HUES64 (cell line): ENCODE data around the gene NOL11.
"Not testable (repeated sequence)": the region's sequence is repeated elsewhere in the genome, so short reads cannot be mapped to it uniquely, and the experiment has no call there.

Experiments
- H3K27ac ChIP-seq: 2 replicates; pipeline ENCODE4 v1.7.0; 2013; ENCODE audit warnings: low read depth, low read length, inconsistent platforms
- H3K27me3 ChIP-seq: 2 replicates; pipeline ENCODE4 v1.6.1; 2013; ENCODE audit warnings: mild to moderate bottlenecking, low read length; ENCODE audit not compliant: insufficient read depth
- H3K36me3 ChIP-seq: 2 replicates; pipeline ENCODE4 v1.6.1; 2013; ENCODE audit warnings: mild to moderate bottlenecking, low read length; ENCODE audit not compliant: insufficient read depth
- H3K4me1 ChIP-seq: 2 replicates; pipeline ENCODE4 v1.6.1; 2013; ENCODE audit warnings: mild to moderate bottlenecking, low read length, moderate library complexity; ENCODE audit not compliant: insufficient read depth
- H3K4me3 ChIP-seq: 2 replicates; pipeline ENCODE4 v1.5.1; 2013; ENCODE audit warnings: mild to moderate bottlenecking, low read length, moderate library complexity
- H3K9ac ChIP-seq: 2 replicates; pipeline ENCODE4 v1.6.1; 2013; ENCODE audit warnings: mild to moderate bottlenecking, low read depth, low read length
- H3K9me3 ChIP-seq: 2 replicates; pipeline ENCODE4 v1.6.1; 2013; ENCODE audit warnings: low read depth, low read length; ENCODE audit not compliant: insufficient read depth
- WGBS: fragments of 150-250, 120-280 bp; methylation state at CpG from one replicate; pipeline ENCODE4 v1.1.7; 2013; ENCODE audit warnings: missing lambda C conversion rate; 5-methylcytosine and 5-hydroxymethylcytosine counted together

NOL11 gene

GRCh38 chr17:67686241-67686640 lies 31.5 kb upstream of the NOL11 start:
- Histone ChIP-seq H3K27me3 (no peaks in the 10 kb centered on the region), H3K9me3 (no peaks in the 10 kb centered on the region), H3K9ac (no peak overlapping the region), H3K27ac (no peak overlapping the region), H3K36me3 (no peaks in the 10 kb centered on the region), H3K4me3 (no peak overlapping the region), H3K4me1 (no peaks in the 10 kb centered on the region; the same call in 1 of the 2 replicates)
- 89% methylated on average over 2 of the region's 2 CpGs for WGBS

DNA sequence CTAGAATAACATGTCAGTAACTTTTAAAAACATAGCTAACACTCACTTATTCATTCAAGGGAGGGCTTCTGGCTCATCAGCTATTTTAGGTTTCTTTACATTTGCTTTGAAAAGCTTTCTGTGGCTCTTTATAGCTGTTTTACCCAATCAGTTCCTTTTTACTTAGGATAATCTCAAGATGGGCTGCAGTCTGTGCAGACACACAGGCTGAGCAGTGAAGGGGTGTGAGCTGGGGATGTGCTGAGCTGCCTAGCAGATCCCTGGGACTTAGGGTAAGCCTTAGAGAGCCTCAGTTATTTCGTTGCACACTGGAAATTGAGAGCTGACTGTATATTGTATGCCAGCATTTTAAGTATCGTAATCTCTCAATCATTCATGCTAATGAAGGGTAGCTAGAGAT lies 30.2 kb upstream of the NOL11 start:
- 92% methylated on average over 2 of the region's 2 CpGs for WGBS
- H3K36me3 ChIP-seq, result no peaks in the 10 kb centered on the region
- no peaks in the 10 kb centered on the region; the same call in 1 of the 2 replicates for H3K4me1 ChIP-seq
- no peaks in the 10 kb centered on the region for H3K27me3 ChIP-seq
- H3K27ac ChIP-seq, result no peak overlapping the region; the same call in 1 of the 2 replicates
- H3K9me3 ChIP-seq, result no peaks in the 10 kb centered on the region
- H3K9ac ChIP-seq, result no peak overlapping the region
- H3K4me3 ChIP-seq, result no peak overlapping the region

GRCh38 chr17:67689534-67690177 lies 28.1 kb upstream of the NOL11 start:
- H3K9me3 ChIP-seq, result no peaks in the 10 kb centered on the region
- H3K4me3 ChIP-seq, result no peak overlapping the region
- H3K27ac ChIP-seq, result no peak overlapping the region
- H3K36me3 ChIP-seq, result peaks cover 13% of the 10 kb centered on the region
- WGBS, result 67% methylated on average over 2 of the region's 2 CpGs
- no peaks in the 10 kb centered on the region; the same call in 1 of the 2 replicates for H3K4me1 ChIP-seq
- H3K27me3 ChIP-seq, result no peaks in the 10 kb centered on the region
- H3K9ac ChIP-seq, result no peak overlapping the region

GRCh38 chr17:67693811-67694210 lies 23.9 kb upstream of the NOL11 start:
- peaks cover 13% of the 10 kb centered on the region for H3K36me3 ChIP-seq
- no peak overlapping the region for H3K27ac ChIP-seq
- no peaks in the 10 kb centered on the region for H3K9me3 ChIP-seq
- H3K4me1 ChIP-seq, result no peaks in the 10 kb centered on the region; the same call in 1 of the 2 replicates
- no peak overlapping the region for H3K9ac ChIP-seq
- no peaks in the 10 kb centered on the region for H3K27me3 ChIP-seq
- H3K4me3 ChIP-seq, result no peak overlapping the region

- Histone ChIP-seq H3K27me3 (no peaks in the 10 kb centered on the region), H3K4me1 (peaks cover 3% of the 10 kb centered on the region), H3K4me3 (no peak overlapping the region), H3K9me3 (0 out of 2 replicates have a peak, but pooled peaks cover 3% of the 10 kb centered on the region), H3K36me3 (peaks cover 13% of the 10 kb centered on the region), H3K27ac (no peak overlapping the region), H3K9ac (no peak overlapping the region)
- 93% methylated on average over 3 of the region's 3 CpGs for WGBS
Observed at GRCh38 chr17:67696347-67696746, 21.4 kb upstream of the NOL11 start.

- Histone ChIP-seq H3K9me3 (0 out of 2 replicates have a peak, but pooled peaks cover 3% of the 10 kb centered on the region), H3K9ac (no peak overlapping the region), H3K4me3 (no peak overlapping the region), H3K27me3 (no peaks in the 10 kb centered on the region), H3K36me3 (peaks cover 13% of the 10 kb centered on the region), H3K4me1 (peaks cover 5% of the 10 kb centered on the region), H3K27ac (no peak overlapping the region)
- WGBS, result 80% methylated on average over 3 of the region's 4 CpGs
Observed at GRCh38 chr17:67696853-67697498, 20.8 kb upstream of the NOL11 start.

- H3K9me3 ChIP-seq, result 0 out of 2 replicates have a peak, but pooled peaks cover 3% of the 10 kb centered on the region
- H3K9ac ChIP-seq, result no peak overlapping the region
- no peak overlapping the region for H3K27ac ChIP-seq
- 87% methylated on average over 5 of the region's 5 CpGs for WGBS
- H3K36me3 ChIP-seq, result no peaks in the 10 kb centered on the region
- no peaks in the 10 kb centered on the region for H3K27me3 ChIP-seq
- H3K4me1 ChIP-seq, result peaks cover 5% of the 10 kb centered on the region
- H3K4me3 ChIP-seq, result no peak overlapping the region
Observed at GRCh38 chr17:67700037-67700724, 17.6 kb upstream of the NOL11 start.

DNA sequence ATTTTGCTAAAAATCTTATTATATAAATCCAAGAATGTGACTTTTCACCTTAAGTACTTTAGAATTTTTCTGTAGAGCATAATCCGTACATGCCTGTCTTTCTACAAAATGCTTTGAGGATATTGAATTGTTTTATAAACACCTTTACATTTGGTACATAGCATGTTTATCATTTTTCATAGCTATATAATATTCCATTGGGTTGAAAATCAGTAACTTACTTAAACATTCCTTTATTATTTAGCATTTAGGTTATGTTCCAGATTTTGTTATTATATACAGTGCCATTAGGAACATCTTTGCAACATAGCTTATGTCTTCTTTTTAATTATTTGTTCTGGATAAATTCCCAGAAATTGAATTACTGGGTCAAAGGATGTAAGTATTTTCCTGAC lies 17.0 kb upstream of the NOL11 start:
- no peaks in the 10 kb centered on the region for H3K27me3 ChIP-seq
- no peak overlapping the region for H3K4me3 ChIP-seq
- no peak overlapping the region for H3K9ac ChIP-seq
- no CpG with 5 or more reads among the region's 1 CpG for WGBS
- H3K9me3 ChIP-seq, result 0 out of 2 replicates have a peak, but pooled peaks cover 3% of the 10 kb centered on the region
- no peak overlapping the region for H3K27ac ChIP-seq
- H3K36me3 ChIP-seq, result no peaks in the 10 kb centered on the region
- H3K4me1 ChIP-seq, result peaks cover 5% of the 10 kb centered on the region

GRCh38 chr17:67702861-67703260 lies 14.9 kb upstream of the NOL11 start:
- H3K27me3 ChIP-seq, H3K36me3 ChIP-seq, H3K9me3 ChIP-seq, H3K9ac ChIP-seq, H3K27ac ChIP-seq, H3K4me1 ChIP-seq, H3K4me3 ChIP-seq: not testable (repeated sequence)
- 94% methylated on average over 7 of the region's 8 CpGs for WGBS

- H3K9me3 ChIP-seq, result no peaks in the 10 kb centered on the region
- H3K4me1 ChIP-seq, result peaks cover 4% of the 10 kb centered on the region; the same call in 1 of the 2 replicates
- WGBS, result 91% methylated on average over 2 of the region's 2 CpGs
- H3K27me3 ChIP-seq, result no peaks in the 10 kb centered on the region
- no peak overlapping the region for H3K9ac ChIP-seq
- H3K4me3 ChIP-seq, result no peak overlapping the region
- no peaks in the 10 kb centered on the region for H3K36me3 ChIP-seq
- H3K27ac ChIP-seq, result no peak overlapping the region
Observed at GRCh38 chr17:67707442-67707841, 10.3 kb upstream of the NOL11 start.

- Histone ChIP-seq H3K27ac (no peak overlapping the region), H3K36me3 (no peaks in the 10 kb centered on the region), H3K9ac (no peak overlapping the region), H3K9me3 (peaks cover 5% of the 10 kb centered on the region; the same call in 1 of the 2 replicates), H3K27me3 (no peaks in the 10 kb centered on the region), H3K4me1 (peaks cover 4% of the 10 kb centered on the region; the same call in 1 of the 2 replicates), H3K4me3 (no peak overlapping the region)
- 86% methylated on average over 3 of the region's 3 CpGs for WGBS
Observed at GRCh38 chr17:67708378-67708777, 9.4 kb upstream of the NOL11 start.
